OCI-M1 (cell line): ENCODE data around the gene TSFM.
"Not testable (repeated sequence)": the region's sequence is repeated elsewhere in the genome, so short reads cannot be mapped to it uniquely, and the experiment has no call there.

Source experiments
- DNase-seq: peaks from one replicate; lab custom pipeline; 2025; lab: John Stamatoyannopoulos, UW

Gene TSFM

DNA sequence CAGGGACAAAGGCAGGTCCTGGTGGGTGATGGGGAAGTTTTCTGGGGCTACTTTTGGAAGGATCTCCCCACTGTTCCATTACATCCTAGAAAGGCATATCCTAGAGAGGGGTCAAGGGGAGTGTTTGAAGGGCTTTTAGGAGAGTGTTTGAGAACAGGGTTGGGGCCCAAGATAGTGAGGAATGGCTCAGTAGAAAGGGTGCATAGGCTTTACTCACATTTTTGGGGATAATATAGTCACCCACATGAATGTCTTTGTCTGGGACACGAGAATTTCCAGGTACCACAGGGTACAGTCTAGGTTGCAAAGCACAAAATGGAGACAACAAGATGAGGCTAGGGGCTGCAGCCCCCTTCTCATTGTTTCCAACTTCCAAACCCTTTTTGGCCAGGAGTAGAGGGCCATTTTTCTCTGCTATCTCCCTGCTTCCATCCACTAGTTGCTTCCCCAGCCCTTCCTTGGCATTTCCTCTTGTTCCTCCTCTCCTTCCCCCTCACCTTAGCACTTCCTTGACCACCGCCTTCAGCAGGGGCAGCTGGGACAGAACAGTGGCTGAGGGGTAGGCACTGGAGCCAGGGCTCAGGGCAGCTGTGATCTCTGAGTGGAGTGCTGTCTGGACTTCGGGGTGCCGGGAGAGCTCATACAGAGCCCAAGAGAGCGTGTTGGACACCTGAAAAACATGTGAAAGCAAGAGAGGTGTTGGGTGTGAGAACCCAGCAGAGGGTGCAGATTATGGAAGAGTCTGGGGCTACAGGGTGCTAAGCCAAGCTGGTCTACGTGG is 18.5 kb upstream of the TSFM start:
- no peak for DNase-seq

DNA sequence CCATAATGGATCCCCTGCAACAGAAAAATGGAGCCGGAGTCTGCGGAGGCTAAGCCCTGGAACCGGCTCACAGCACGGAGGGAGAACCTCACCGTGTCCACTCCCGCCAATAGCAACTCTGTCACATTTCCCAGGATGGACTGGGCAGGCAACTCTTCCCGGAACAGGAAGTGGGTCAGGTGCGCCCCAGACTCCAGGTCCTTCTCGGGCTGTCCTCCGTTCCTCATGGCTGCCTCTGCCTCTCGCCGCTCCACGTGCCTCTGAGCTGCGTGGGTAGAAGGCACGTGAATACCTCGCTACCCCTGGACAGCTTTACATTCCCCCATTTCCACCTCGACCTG is 18.0 kb upstream of the TSFM start:
- DNase-seq = peak; percentile 22

DNA sequence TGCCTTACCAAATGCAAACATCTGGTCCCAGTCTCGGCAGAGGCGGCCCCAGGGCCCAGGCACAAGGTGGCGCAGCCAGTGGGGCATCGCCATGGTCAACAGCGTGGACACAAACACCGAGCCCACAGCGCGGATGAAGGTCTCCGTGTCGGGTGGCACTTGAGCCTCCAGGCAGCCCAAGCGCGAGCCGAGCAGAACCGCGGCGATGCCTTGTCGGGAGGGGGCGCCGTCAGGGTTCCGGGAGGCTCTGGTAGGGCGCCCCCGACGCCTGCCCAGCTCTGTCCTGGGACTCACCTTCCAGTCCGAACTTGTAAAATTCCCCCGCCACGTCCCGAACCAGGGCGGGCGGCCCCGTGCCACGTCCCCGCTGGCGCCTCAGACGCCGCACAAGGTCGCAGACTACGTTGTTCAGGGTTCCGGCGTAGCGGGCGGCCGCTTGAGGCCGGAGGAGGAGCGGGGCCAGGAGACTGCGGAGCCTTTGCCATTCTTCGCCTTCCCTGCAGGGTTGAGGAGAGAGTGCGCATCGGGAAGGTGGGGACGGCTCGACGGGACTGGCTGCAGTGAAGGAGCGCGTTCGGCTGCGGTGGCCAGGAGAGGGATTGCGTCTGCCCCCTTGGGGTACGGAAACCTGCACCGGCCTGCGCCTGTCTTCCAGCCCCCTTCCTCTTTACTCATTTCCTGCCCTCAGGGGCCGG is 17.4 kb upstream of the TSFM start:
- DNase-seq = peak; percentile 51

DNA sequence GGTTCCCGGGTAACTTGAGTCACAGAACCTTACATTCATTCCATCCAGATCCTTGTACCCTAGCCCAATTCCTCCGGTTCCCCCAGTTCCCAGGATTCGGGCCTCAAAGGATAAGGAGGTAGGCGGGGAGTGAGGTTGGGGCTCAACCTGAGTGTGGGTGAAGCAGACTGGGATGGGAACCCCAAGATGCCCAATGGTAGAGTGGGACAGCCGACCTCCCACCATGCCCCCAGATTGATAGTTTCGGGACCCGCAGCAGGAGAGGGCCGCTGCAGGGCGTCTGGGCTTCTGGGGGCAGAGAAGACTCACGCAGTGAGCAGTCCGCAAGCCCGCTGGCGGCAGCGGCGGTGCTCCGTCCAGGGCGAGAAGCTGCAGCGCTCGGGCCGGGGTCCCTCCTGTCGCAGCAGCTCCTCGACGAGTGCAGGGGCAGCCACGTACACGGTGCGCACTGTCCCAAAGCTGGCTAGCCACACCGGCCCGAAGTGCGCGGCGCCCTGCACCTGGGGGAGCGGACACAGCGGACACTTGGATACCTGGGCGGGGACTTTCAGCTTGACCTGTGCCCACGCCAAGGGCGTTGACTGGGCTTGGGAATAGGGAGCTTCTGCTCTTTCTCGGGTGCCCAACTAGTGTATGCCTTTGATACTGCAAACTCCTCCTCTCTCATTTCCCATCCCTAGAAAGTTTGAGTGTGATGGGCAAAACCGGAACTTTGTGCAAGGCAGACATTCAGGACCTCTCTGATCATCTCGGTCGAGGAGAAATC is 16.7 kb upstream of the TSFM start:
- peak; percentile 15 for DNase-seq

- DNase-seq = no peak
Measured at GRCh38 chr12:57766464-57767304, 15.9 kb upstream of the TSFM start, which contains the start of gene CYP27B1. Gene CYP27B1 (minus strand): TSS chr12:57767078. CDS start chr12:57767041, 37 bp downstream.

- no peak for DNase-seq
Measured at GRCh38 chr12:57767305-57767698, 15.3 kb upstream of the TSFM start.

GRCh38 chr12:57767876-57768275 is 14.7 kb upstream of the TSFM start:
- DNase-seq = no peak

- DNase-seq = no peak
Measured at GRCh38 chr12:57769594-57769993, 13.0 kb upstream of the TSFM start.

- no peak for DNase-seq
Measured at GRCh38 chr12:57770734-57771133, 11.9 kb upstream of the TSFM start.

DNA sequence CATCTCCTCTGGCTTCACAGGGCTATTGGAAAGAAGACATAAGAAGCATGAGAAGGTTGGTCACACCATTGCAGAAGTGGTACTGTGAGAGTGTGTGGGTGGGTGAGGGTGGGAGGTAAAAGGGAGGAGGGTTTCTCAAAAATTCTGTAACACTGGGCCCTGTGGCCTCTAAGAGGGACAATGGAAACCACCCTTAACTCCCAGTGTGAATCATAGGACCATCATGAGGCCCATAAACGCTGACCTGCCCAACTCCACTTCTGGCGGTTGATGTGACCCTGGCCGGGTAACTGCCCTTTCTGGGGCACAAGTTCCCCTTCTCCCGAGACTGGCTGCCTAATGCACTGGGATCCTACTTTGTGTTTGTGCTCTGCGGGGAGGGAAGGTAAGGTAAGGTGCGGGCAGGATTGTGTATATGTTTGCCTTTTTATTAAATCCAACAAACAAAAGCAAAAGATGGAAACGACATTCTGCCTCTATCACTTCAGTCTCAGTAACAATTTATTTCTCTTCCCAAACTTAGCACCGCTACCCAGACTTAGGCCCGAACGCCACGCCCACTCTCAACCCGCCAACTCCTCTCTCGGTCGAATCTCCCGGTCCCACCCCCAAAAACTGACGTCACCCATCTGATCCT is 11.2 kb upstream of the TSFM start:
- peak; percentile 97 for DNase-seq

DNA sequence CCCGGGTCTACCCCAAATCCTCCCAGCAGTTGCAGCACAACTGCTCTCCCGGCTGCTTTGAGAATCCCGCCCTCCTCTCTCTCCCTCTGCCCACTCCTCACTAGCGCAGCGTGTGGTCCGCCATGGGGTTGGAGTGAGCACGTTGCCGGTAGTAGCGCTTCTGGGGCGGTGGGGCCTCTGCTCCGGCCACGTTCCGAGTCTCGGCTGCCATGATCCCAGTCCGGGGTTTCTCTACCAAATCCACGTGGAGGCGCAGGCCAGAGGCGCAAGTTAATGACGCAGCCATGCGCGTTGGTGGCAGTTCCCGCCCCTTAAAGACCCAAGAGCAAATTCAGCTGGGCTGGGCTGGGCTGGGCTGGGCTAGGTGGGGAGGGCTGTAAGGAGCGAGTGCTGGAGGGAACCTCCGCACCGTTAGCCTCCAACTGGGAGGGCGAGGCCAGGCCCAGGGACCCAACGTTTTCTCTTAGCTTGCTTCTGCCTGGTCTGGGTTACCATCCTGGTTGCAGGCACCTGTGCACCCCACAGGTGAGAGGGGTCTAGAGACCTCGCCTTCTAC is 10.6 kb upstream of the TSFM start, which contains the start of gene METTL1:
TSS of gene METTL1 (minus strand) at position 233 of the 556 bp plus-strand sequence. CDS start at position 211, 22 bp downstream.
- peak; percentile 98 for DNase-seq

DNA sequence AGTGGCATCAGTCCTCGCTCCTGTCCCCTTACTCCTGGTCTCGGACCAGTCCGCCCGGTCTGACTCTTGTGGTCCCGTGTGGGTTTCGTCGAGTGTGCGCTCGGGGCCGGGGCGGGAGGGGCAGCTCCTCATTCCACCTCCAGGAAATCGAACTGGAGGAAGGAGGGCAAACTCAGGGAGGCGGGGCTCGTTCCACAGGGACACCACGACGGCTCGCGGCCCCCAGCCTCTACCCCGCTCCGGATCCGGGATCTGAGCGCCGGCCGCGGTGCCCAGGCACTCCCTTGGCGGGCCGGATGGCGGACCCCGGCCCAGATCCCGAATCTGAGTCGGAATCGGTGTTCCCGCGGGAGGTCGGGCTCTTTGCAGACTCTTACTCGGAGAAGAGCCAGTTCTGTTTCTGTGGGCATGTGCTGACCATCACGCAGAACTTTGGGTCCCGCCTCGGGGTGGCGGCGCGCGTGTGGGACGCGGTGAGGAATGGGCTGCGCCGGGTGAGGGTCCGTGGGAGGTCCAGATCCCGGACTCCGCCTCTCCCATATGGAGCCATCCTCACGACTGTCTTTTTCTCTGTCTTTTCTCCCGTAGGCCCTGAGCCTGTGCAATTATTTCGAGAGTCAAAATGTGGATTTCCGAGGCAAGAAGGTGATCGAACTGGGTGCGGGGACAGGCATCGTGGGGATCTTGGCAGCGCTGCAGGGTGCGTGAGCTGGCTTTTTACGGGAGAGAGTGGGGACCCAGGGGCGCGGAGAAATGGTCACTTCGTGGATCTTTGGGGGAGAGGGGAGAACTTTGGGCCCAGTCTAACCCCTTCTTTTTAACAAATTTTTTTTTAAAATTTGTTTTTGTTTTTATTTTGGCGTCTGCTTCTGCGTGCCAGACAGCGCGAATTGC is 9.9 kb upstream of the TSFM start, which contains the start of gene EEF1AKMT3:
TSS of gene EEF1AKMT3 (plus strand) at position 186 of the 894 bp plus-strand sequence. CDS start at position 297, 111 bp downstream.
- peak; percentile 87 for DNase-seq

DNA sequence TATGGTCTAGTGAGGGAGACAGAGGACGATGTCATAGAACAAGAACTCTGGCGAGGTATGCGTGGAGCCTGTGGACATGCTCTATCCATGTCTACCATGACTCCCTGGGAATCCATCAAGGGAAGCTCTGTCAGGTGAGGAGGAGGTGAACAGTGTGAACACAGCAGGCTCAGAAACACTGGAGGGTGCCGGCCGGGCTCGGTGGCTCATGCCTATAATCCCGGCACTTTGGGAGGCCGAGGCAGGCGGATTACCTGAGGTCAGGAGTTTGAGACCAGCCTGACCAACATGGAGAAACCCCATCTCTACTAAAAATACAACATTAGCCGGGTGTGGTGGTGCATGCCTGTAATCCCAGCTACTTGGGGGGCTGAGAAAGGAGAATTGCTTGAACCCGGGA is 8.0 kb upstream of the TSFM start:
- DNase-seq = not testable (repeated sequence)

DNA sequence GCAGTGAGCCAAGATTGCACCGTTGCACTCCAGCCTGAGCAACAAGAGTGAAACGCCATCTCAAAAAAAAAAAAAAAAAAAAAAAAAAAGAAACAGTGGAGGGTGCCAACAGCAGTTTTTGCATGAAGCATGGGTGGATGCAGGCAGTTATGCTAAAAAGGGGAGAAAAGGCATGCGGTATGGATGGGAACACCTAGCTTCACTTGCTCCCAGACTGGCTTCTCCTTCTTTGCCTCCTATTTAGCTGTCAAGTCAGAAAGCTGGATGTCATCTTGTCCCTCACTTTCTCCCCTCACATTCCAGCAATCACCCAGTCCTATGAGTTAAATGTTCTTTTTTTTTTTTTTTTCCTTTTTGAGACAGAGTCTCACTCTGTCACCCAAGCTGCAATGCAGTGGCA is 7.5 kb upstream of the TSFM start:
- DNase-seq = no peak

GRCh38 chr12:57775563-57776246 is 6.9 kb upstream of the TSFM start:
- peak; percentile 12 for DNase-seq

GRCh38 chr12:57776247-57776587 is 6.4 kb upstream of the TSFM start:
- DNase-seq = no peak

DNA sequence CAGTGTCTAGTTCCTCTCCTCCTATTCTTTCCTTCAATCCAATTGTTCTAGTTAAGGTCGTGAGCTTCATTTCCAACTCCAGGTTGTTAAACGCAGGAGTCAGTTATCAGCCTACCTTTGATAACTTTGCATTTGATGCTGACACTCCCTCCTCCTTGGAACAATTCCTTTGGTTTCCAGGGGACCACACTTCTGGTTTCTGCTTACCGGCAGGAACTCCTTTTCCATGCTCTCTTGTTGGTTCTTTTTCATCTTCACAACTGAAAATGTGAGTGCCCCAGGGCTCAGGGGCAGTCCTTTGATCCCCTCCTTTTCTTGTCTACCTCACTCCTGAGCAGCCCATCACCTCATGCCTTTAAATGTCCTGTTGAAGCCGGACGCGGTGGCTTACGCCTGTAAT is 5.2 kb upstream of the TSFM start:
- DNase-seq = no peak

DNA sequence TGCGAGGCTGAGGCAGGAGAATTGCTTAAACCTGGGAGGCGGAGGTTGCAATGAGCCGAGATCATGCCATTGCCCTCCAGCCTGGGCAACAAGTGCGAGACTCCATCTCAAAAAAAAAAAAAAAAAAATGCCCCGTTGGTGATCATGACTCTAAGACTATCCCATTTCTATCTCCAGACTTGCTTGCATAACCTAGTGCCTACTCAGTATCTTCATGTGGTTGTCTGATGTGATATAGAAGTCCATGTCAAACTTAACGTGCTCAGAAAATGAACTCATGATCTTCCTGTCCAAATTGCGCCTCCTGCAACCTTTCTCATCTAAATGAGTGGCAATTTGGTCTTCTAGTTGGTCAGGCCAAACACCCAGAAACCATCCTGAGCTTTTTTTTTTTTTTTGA is 4.7 kb upstream of the TSFM start:
- no peak for DNase-seq

DNA sequence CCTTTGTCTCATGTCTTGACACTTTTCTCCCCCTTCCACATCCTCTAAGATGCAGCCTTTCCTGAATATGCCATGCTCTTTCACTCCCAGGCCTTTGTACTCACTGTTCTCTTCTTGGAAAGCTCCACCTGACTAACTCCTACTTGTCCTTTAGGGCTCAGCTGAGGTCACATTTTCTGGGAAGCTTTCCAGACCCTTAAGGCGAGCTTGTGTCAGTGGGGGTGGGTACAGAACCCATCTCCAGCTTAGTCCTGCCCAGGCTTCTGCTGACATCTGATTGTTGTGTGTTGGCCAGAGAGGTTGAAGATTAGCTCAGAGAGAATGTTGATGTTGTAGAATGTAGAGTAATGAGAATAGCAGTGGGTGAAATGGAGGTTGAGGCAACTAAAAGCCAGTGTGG is 2.9 kb upstream of the TSFM start:
- no peak for DNase-seq
